Ovary (tissue), 9 donors: ENCODE measurements around the gene NELL2. TPM values are rescaled to one million over a fixed set of nuclear protein-coding genes. Genes with fewer than 3 reads are reported as not detected.

ENCODE experiments used
- DNase-seq, 5 donors: peaks; one replicate each; pipeline ENCODE4 v3.0.0-alpha.2; 2019 to 2020
- H3K27ac ChIP-seq, 2 donors: fragments of 200-600 bp; one replicate each; pipeline versions ENCODE4 v1.5.1 to v1.8.0; 2019 to 2022
- H3K27me3 ChIP-seq: fragments of 200-600 bp; one replicate; pipeline ENCODE4 v1.8.0; 2022
- H3K36me3 ChIP-seq: fragments of 200-600 bp; sonication (generic); one replicate; pipeline ENCODE4 v1.5.1; 2019
- H3K4me1 ChIP-seq: one replicate; pipeline ENCODE4 v1.8.1; 2013; ENCODE audit warnings: mild to moderate bottlenecking, moderate library complexity; ENCODE audit not compliant: insufficient read depth
- H3K4me3 ChIP-seq: fragments of 200-600 bp; sonication (generic); one replicate; pipeline ENCODE4 v1.5.1; 2017
- H3K9me3 ChIP-seq, 2 donors: fragments of 200-600 bp in 1 of 2; sonication (generic) in 1 of 2; one replicate each; pipeline versions ENCODE4 v1.5.1 to v1.8.1; 2013 to 2019; ENCODE audit warnings: mild to moderate bottlenecking in 1 of 2, moderate library complexity in 1 of 2
- CTCF ChIP-seq, 3 donors: fragments of 450-650 bp in 2 of 3; fragments of 200-600 bp in 1 of 3; IDR thresholded peaks; one replicate each; pipeline versions ENCODE4 v1.5.1 to v1.8.0; 2016 to 2022; ENCODE audit warnings: antibody characterized with exemption in 3 of 3, mild to moderate bottlenecking in 1 of 3
- EP300 ChIP-seq: sonication (generic); formaldehyde crosslinking; IDR thresholded peaks from one replicate; pipeline ENCODE4 v1.6.1; 2017; ENCODE audit warnings: antibody characterized with exemption
- POLR2A ChIP-seq: fragments of 450-650 bp; IDR thresholded peaks from one replicate; pipeline ENCODE4 v1.6.1; 2017; ENCODE audit warnings: antibody characterized with exemption, mild to moderate bottlenecking, moderate library complexity
- WGBS, 3 donors: extraction: QIAGEN DNeasy Blood & Tissue Kit in 1 of 3; methylation state at CpG; one replicate each; pipeline versions ENCODE4 v1.1.5 to v1.1.7; 2013 to 2017; 5-methylcytosine and 5-hydroxymethylcytosine counted together
- intact Hi-C, 4 donors: fragments of 100-400 bp; cut with DNase I; formaldehyde crosslinking; loops; one replicate each; pipeline versions ENCODE4 v1.11.0 to v1.15.1; 2022 to 2023
- polyA plus RNA-seq, 2 donors: library from polyadenylated mRNA; stranded (reverse); fragments of 200-250 nt in 1 of 2; fragments of 350-450 nt in 1 of 2; fragmentation: Illumina TruSeq in 1 of 2; extraction: RNeasy Lipid Tissue Mini Kit (QIAGEN cat#74804) in 1 of 2; gene quantifications; one replicate each; pipeline ENCODE4 v1.2.3, GENCODE V29; 2013 to 2014
- total RNA-seq, 7 donors: library from RNA; depleted of rRNA in 2 of 7; stranded (reverse); fragments of >200 nt in 2 of 7; fragmentation: NEBNext Ultra II Directional in 3 of 7; extraction: Animal tissue kit (Norgen Biotek cat#: 25700) in 3 of 7; gene quantifications; one replicate each; pipeline versions ENCODE4 v1.1.0 to v1.2.4, GENCODE V29; 2016 to 2023
- donor health status: DM: no; HTN: no; CAD: no; lungs with moderate emphysema.
- donor health status: DM: no; HTN: no; CAD: no.
- donor health status: Bipolar disorder and iron deficiency.
- donor health status: DM: yes; HTN: yes; CAD: no.
- donor health status: DM: no; HTN: no; CAD: no.
- donor health status: DM: yes; HTN: yes; CAD: no.

The NELL2 gene
- total and polyA plus RNA-seq, 9 donors = 0.15 to 114 (median 1.7) TPM

- H3K4me3 ChIP-seq = no peak overlapping the region
- no peak overlapping the region for H3K27ac ChIP-seq
- no peaks in the 10 kb centered on the region for H3K9me3 ChIP-seq
- TF ChIP-seq POLR2A = no peak
- no peak for TF ChIP-seq CTCF (IDR thresholded peaks at IDR 0.05)
- TF ChIP-seq EP300 = no peak
- no peaks in the 10 kb centered on the region for H3K4me1 ChIP-seq
- H3K36me3 ChIP-seq = no peaks in the 10 kb centered on the region
- DNase-seq = no peak
- intact Hi-C loops = no loop called here
- H3K27me3 ChIP-seq = no peaks in the 10 kb centered on the region
- WGBS, 3 donors = 70 to 89% (median 75%) methylated on average over 1 of the region's 1 CpG
Observed at GRCh38 chr12:44497044-44497443, 379.1 kb downstream of the NELL2 start.

- TF ChIP-seq POLR2A (no peak), EP300 (no peak), CTCF (IDR thresholded peaks at IDR 0.05) (no peak)
Observed at GRCh38 chr12:44490181-44490580, 385.9 kb downstream of the NELL2 start.

GRCh38 chr12:44488180-44488579, 387.9 kb downstream of the NELL2 start:
- Histone ChIP-seq H3K27me3 (no peaks in the 10 kb centered on the region), H3K4me1 (no peaks in the 10 kb centered on the region), H3K4me3 (no peak overlapping the region), H3K36me3 (no peaks in the 10 kb centered on the region), H3K9me3 (no peaks in the 10 kb centered on the region), H3K27ac (no peak overlapping the region)
- intact Hi-C loops = no loop called here
- TF ChIP-seq EP300 (no peak), POLR2A (no peak), CTCF (IDR thresholded peaks at IDR 0.05) (no peak)
- 79 to 82% (median 82%) methylated on average over 3 of the region's 3 CpGs for WGBS, 3 donors
- DNase-seq = no peak

More at GRCh38 chr12:44490181-44490580, 385.9 kb downstream of the NELL2 start:
- Histone ChIP-seq H3K4me1 (no peaks in the 10 kb centered on the region), H3K9me3 (no peaks in the 10 kb centered on the region), H3K36me3 (no peaks in the 10 kb centered on the region), H3K27ac (no peak overlapping the region), H3K4me3 (no peak overlapping the region), H3K27me3 (no peaks in the 10 kb centered on the region)
- no peak for DNase-seq
- intact Hi-C loops = no loop called here

- Histone ChIP-seq H3K36me3 (no peaks in the 10 kb centered on the region), H3K9me3 (no peaks in the 10 kb centered on the region), H3K27me3 (no peaks in the 10 kb centered on the region), H3K4me3 (no peak overlapping the region), H3K27ac (no peak overlapping the region), H3K4me1 (no peaks in the 10 kb centered on the region)
- TF ChIP-seq EP300 = no peak
- TF ChIP-seq CTCF (IDR thresholded peaks at IDR 0.05) = no peak
- TF ChIP-seq POLR2A = no peak
- intact Hi-C loops = no loop called here
- 86 to 90% (median 88%) methylated on average over 1 of the region's 1 CpG for WGBS, 3 donors
- no peak for DNase-seq
Observed at GRCh38 chr12:44484862-44485261, 391.3 kb downstream of the NELL2 start.
